Immature natural killer cell (primary cell): ENCODE data around the gene ANKLE1. TPM values are rescaled to one million over a fixed set of nuclear protein-coding genes. Genes with fewer than 3 reads are reported as not detected.

Source experiments
- DNase-seq, 3 donors: peaks; one replicate each; pipeline ENCODE4 v3.0.0; 2022; ENCODE audit warnings: mixed read lengths in 1 of 3
- H3K27ac Mint-ChIP-seq, 6 donors: one replicate each; pipeline ENCODE4 v1.8.0; 2020; ENCODE audit warnings: mixed read lengths in 6 of 6, mild to moderate bottlenecking in 5 of 6, inconsistent platforms in 4 of 6, moderate library complexity in 3 of 6
- H3K27me3 Mint-ChIP-seq, 3 donors: one replicate each; pipeline ENCODE4 v1.8.0; 2020 to 2021; ENCODE audit warnings: low read depth in 3 of 3, mild to moderate bottlenecking in 3 of 3, mixed read lengths in 3 of 3, moderate library complexity in 3 of 3, inconsistent platforms in 1 of 3
- H3K36me3 Mint-ChIP-seq, 3 donors: one replicate each; pipeline ENCODE4 v1.8.0; 2020; ENCODE audit warnings: mixed read lengths in 3 of 3, inconsistent platforms in 2 of 3, mild to moderate bottlenecking in 2 of 3
- H3K4me1 Mint-ChIP-seq, 2 donors: one replicate each; pipeline ENCODE4 v1.8.0; 2020; ENCODE audit warnings: inconsistent platforms in 2 of 2, mild to moderate bottlenecking in 2 of 2, mixed read lengths in 2 of 2, moderate library complexity in 1 of 2
- H3K4me3 Mint-ChIP-seq, 5 donors: one replicate each; pipeline ENCODE4 v1.8.0; 2020; ENCODE audit warnings: mild to moderate bottlenecking in 5 of 5, mixed read lengths in 5 of 5, inconsistent platforms in 3 of 5, moderate library complexity in 3 of 5
- H3K9me3 Mint-ChIP-seq, 6 donors: one replicate each; pipeline ENCODE4 v1.8.0; 2020; ENCODE audit warnings: mild to moderate bottlenecking in 6 of 6, mixed read lengths in 6 of 6, inconsistent platforms in 4 of 6, moderate library complexity in 3 of 6
- polyA plus RNA-seq, 3 donors: library from polyadenylated mRNA; unstranded; fragments of 300-500 nt; fragmentation: Illumina TruSeq; gene quantifications; one replicate each; pipeline ENCODE4 v1.2.3, GENCODE V29; 2021

ANKLE1 gene
- polyA plus RNA-seq, 3 donors from 2014 or later: not detected

DNA sequence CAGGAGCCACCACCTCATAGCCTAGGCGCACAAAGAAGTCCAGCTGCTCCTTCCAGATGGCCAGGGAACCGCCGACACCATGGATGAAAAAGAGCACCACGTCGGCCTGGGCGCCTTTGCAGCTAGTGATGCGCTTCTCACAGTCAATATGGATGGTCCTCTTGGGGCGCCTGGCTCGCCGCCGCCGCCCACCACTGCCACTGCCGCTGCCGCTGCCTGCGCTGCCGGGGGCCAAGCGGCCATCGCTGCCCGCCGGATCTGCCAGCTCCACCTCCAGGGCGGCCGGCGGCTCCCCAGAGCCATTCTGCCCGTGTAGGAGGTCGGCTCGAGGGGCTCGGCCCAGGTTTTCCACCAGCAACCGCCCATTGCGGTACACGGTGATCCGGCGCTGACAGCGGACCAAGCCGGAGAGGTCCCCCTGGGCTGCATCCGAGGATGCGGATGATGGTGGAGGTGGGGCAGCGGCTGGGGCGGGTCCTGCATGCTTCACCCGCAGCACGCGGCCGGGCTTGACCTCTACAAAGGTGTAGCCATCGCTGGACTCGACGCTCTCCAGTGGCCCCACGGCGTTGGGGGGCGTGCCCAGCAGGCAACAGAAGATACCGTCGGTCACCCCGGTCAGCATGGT, 19.4 kb downstream of the ANKLE1 start:
- Mint-ChIP-seq H3K36me3 (peaks cover 0 to 4% (median 0%) of the 10 kb centered on the region in 3 donors), H3K4me1 (peaks cover 27 to 33% of the 10 kb centered on the region in 2 donors), H3K4me3 (no peak overlapping the region), H3K9me3 (no peaks in the 10 kb centered on the region), H3K27me3 (peaks cover 0 to 6% (median 3%) of the 10 kb centered on the region in 3 donors), H3K27ac (no peak overlapping the region)
- no peak for DNase-seq

DNA sequence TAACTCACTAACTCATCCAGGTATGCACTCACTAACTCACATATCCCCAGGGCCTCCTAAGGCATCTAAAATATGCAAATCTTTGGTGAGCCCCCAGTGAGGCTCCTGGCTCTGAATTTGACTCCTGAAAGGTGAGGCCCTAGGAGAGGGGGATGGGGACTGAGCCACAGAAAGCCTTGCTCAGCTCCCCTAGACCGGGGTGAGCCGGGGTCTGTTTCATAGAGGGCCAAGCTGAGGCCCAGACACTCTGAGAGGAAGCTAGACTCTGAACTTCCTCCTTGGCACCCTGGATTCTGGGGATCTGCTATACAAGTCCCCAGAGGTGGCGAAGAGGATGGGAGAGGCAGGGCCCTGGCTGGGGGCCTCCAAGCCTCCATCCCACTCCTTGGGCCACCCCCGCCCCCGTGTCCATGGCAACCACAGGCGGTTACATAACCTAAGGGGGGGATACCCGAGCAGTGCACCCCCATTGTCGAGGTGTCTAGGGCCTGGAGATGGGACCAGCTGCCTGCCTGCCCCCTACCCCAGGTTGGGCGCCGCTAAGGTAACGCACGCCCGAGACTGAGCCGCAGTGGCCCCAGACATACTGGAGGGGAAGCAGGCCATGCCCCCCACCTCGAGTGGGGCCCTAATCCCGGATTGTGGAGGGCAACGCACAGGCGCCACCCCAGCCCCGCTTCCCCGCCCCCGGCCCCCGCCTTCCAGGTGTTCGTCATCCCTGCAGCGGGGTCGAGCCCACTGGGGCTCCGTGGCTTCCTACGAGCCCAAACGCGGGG, 20.9 kb downstream of the ANKLE1 start:
- Mint-ChIP-seq H3K4me1 (peaks cover 36 to 40% of the 10 kb centered on the region in 2 donors), H3K4me3 (peak overlapping the region; percentile 54 to 83 (median 78)), H3K36me3 (peaks cover 0 to 4% (median 0%) of the 10 kb centered on the region in 3 donors), H3K9me3 (no peaks in the 10 kb centered on the region), H3K27me3 (peaks cover 0 to 6% (median 3%) of the 10 kb centered on the region in 3 donors), H3K27ac (peak overlapping the region in 2 of 6 donors; percentile 17 to 52)
- DNase-seq: no peak

DNA sequence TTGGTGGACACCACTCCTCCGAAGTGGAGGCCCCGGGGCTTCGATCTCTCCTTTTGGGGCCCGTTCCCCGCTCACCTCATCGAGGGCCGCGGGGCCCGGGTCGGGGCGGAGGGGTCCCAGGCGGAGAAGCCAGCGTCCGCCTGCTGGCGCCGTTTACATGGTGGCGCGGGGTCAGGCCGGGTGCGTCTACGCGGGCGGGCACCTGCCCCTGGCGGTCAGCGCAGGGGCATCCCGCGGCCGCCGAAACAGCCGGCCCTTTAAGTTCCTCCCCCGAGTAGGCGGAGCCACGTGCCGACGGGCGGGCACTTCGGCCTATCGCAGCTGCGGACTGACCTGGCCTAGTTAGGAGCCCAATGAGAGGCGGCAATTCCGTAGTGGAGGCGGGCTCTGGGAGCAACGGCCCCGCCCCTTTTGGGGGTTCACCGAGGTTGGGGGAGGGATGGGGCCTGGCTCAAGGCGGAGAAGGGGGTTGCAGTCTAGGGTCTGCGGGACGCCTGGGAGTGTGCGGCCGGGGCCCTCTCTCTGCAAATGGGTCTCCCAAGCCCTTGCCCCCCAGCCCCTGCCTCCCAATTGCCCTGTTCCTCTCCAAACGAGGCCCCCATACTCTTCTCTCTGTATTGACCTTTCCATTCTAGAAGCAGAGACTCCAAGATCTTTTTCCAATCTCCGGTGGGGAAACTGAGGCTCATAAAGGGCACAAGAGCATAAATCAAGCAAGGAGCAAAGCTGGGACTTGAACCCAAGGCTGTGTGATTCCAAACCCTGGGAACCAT, 21.7 kb downstream of the ANKLE1 start, which contains the start of gene ABHD8:
ABHD8 (minus strand) TSS at position 259 of the 773 bp plus-strand sequence. CDS start 1,809 bp downstream, outside the sequence.
- H3K27me3 Mint-ChIP-seq: peaks cover 0 to 6% (median 5%) of the 10 kb centered on the region in 3 donors
- H3K9me3 Mint-ChIP-seq: no peaks in the 10 kb centered on the region
- H3K27ac Mint-ChIP-seq: peak within 1 kb of the TSS; percentile 41 to 81 (median 72)
- peak within 1 kb of the TSS; percentile 75 to 83 (median 78) for H3K4me3 Mint-ChIP-seq
- H3K36me3 Mint-ChIP-seq: peaks cover 0 to under 1% (median 0%) of the 10 kb centered on the region in 3 donors
- H3K4me1 Mint-ChIP-seq: peaks cover 42 to 45% of the 10 kb centered on the region in 2 donors
- DNase-seq: peak; percentile 93 to 94 (median 93)

DNA sequence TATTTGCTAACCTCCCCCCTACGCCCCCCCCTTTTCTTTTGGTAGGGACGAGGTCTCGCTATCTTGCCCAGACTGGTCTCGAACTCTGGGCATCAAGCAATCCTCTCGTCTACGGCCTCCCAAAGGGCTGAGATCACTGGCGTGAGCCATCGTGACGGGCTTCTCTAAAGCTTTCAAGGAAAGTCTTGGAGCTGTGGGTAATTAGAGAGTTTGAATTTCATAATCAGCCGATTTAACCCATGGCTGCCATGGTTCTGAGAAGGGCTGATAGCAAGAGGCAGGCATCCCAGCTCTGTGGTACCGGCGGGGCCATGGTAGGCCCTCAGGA, 22.2 kb downstream of the ANKLE1 start:
- Mint-ChIP-seq H3K36me3 (no peaks in the 10 kb centered on the region), H3K4me1 (peaks cover 43 to 45% of the 10 kb centered on the region in 2 donors), H3K27ac (peak overlapping the region in 3 of 6 donors; percentile 14 to 70 (median 41)), H3K27me3 (peaks cover under 1 to 6% (median 6%) of the 10 kb centered on the region in 3 donors), H3K4me3 (peak overlapping the region; percentile 75 to 83 (median 78)), H3K9me3 (no peaks in the 10 kb centered on the region)
- no peak for DNase-seq

- Mint-ChIP-seq H3K27me3 (peaks cover 6 to 11% (median 9%) of the 10 kb centered on the region in 3 donors), H3K27ac (peak overlapping the region; percentile 82 to 93 (median 90)), H3K4me1 (peaks cover 50 to 52% of the 10 kb centered on the region in 2 donors), H3K4me3 (peak overlapping the region; percentile 88 to 92 (median 88)), H3K9me3 (no peaks in the 10 kb centered on the region), H3K36me3 (no peaks in the 10 kb centered on the region)
- DNase-seq: no peak
Measured at GRCh38 chr19:17304386-17305215, 22.9 kb downstream of the ANKLE1 start.

GRCh38 chr19:17305216-17305516, 23.5 kb downstream of the ANKLE1 start:
- Mint-ChIP-seq H3K9me3 (no peaks in the 10 kb centered on the region), H3K4me3 (peak overlapping the region; percentile 88 to 92 (median 88)), H3K27me3 (peaks cover 6 to 11% (median 9%) of the 10 kb centered on the region in 3 donors), H3K36me3 (no peaks in the 10 kb centered on the region), H3K27ac (peak overlapping the region; percentile 82 to 93 (median 90)), H3K4me1 (peaks cover 55% of the 10 kb centered on the region in 2 donors)
- no peak for DNase-seq

GRCh38 chr19:17305517-17306284, 24.0 kb downstream of the ANKLE1 start, which contains the start of gene MRPL34:
Gene MRPL34 (plus strand): TSS chr19:17305872. CDS start chr19:17305893, 21 bp downstream.
- H3K9me3 Mint-ChIP-seq: no peaks in the 10 kb centered on the region
- no peaks in the 10 kb centered on the region for H3K36me3 Mint-ChIP-seq
- peaks cover 60% of the 10 kb centered on the region in 2 donors for H3K4me1 Mint-ChIP-seq
- peak within 1 kb of the TSS; percentile 82 to 93 (median 90) for H3K27ac Mint-ChIP-seq
- DNase-seq: peak; percentile 96 to 97 (median 96)
- peak within 1 kb of the TSS; percentile 88 to 92 (median 88) for H3K4me3 Mint-ChIP-seq
- H3K27me3 Mint-ChIP-seq: peaks cover 6 to 11% (median 9%) of the 10 kb centered on the region in 3 donors

DNA sequence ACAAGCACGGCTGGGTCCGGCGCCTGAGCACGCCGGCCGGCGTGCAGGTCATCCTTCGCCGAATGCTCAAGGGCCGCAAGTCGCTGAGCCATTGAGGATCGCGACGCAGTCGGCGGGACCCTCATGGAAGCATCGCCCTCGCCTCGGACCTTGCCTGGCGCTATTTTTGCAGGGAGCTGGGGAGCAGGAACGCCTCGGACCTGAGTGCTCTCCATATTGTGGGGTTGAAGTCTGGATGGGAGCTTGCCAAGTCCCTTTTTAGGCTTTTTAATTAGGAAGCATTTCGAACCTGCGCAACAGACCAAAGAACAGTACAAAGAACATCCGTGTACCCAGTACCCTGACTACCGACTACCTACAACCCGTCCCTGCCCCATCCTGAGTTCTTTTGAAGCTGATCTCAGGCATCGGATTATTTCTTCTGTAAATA, 24.6 kb downstream of the ANKLE1 start:
- Mint-ChIP-seq H3K27ac (peak overlapping the region; percentile 56 to 89 (median 84)), H3K4me3 (peak overlapping the region; percentile 88 to 92 (median 88)), H3K4me1 (peaks cover 62 to 63% of the 10 kb centered on the region in 2 donors), H3K27me3 (peaks cover 6 to 11% (median 9%) of the 10 kb centered on the region in 3 donors), H3K9me3 (no peaks in the 10 kb centered on the region), H3K36me3 (no peaks in the 10 kb centered on the region)
- no peak for DNase-seq

DNA sequence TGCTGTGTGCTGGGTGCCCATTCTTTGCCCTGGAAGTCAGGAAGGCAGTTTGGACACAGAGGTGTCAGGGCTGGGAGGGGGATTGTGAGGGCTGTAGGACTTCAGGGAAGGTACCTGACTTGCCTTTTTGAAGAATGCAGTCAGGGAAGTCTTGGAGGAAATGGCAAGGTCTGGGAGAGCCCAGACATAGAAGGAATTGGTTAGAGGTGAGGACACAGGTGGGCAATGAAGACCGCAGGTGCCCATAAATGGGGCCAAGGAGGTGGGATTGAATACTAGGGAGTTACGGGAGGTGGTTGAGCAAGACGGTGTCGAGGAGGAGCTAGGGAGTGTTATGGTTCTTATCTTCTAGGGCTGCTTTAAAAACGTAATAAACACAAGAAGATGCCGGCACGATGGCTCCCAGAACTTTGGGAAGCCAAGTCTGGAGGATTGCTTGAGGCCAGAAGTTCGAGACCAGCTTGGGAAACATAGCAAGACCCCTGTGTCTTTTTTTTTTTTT, 26.2 kb downstream of the ANKLE1 start:
- Mint-ChIP-seq H3K4me3 (peak overlapping the region; percentile 21 to 71 (median 64)), H3K27me3 (peaks cover 6 to 11% (median 9%) of the 10 kb centered on the region in 3 donors), H3K4me1 (peaks cover 59 to 63% of the 10 kb centered on the region in 2 donors), H3K9me3 (no peaks in the 10 kb centered on the region), H3K36me3 (no peaks in the 10 kb centered on the region), H3K27ac (peak overlapping the region in 4 of 6 donors; percentile 32 to 85 (median 68))
- DNase-seq: no peak

DNA sequence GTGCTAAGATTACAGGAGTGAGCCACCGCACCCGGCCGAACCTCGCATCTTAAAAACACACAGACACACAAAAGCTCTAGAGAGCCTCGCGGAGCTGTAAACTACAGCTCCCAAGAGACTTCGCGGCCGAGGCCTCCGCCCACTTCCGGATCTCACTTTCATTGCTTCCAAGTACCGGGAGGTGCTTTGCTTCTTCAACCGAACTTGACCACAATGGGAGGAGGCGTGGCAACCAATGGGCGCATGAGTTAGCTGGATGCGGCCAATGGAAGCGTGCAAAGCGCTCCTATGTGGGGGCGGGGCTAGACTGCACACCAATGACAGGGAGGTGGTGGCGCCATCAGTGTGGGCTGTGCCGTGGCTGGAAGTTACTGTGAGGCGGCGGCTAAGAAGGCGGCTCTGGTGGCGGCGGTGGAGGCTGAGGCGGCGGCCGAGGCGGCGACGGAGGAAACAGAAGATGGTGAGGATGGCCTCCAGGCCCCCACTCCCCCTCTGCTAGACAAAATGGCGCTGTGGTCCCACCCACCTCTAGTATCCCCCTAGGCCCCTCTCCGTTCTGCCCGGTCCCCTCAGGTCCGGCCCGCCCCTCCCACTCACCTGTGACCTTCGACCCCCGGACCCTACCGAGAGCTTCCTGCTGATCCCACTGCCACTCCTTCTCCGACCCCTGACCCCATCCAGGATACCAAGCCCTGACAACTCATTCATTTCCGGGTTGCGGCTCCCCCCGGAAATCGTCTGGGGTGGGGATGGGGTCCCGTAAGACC, 27.7 kb downstream of the ANKLE1 start, which contains the start of gene DDA1:
DDA1 (plus strand) TSS at position 366 of the 767 bp plus-strand sequence; CDS start at position 458, 92 bp downstream.
- H3K4me3 Mint-ChIP-seq: peak within 1 kb of the TSS; percentile 88 to 99 (median 95)
- peaks cover 50 to 51% of the 10 kb centered on the region in 2 donors for H3K4me1 Mint-ChIP-seq
- H3K9me3 Mint-ChIP-seq: no peaks in the 10 kb centered on the region
- DNase-seq: peak; percentile 99
- H3K27ac Mint-ChIP-seq: peak within 1 kb of the TSS; percentile 85 to 97 (median 94)
- H3K36me3 Mint-ChIP-seq: no peaks in the 10 kb centered on the region
- H3K27me3 Mint-ChIP-seq: peaks cover 6 to 11% (median 9%) of the 10 kb centered on the region in 3 donors

GRCh38 chr19:17309965-17310461, 28.3 kb downstream of the ANKLE1 start:
- peak overlapping the region; percentile 88 to 99 (median 95) for H3K4me3 Mint-ChIP-seq
- H3K4me1 Mint-ChIP-seq: peaks cover 44 to 45% of the 10 kb centered on the region in 2 donors
- no peak for DNase-seq
- H3K36me3 Mint-ChIP-seq: no peaks in the 10 kb centered on the region
- no peaks in the 10 kb centered on the region for H3K9me3 Mint-ChIP-seq
- peak overlapping the region; percentile 85 to 97 (median 94) for H3K27ac Mint-ChIP-seq
- H3K27me3 Mint-ChIP-seq: peaks cover 6 to 10% (median 9%) of the 10 kb centered on the region in 3 donors
